Duodenal mucosa (tissue), 2 donors: ENCODE results near the gene FIP1L1.

Experiments used
- H3K27ac ChIP-seq: one replicate; pipeline ENCODE4 v1.7.0; 2013; ENCODE audit warnings: low read depth, low read length
- H3K27me3 ChIP-seq, 2 donors: one replicate each; pipeline ENCODE4 v1.7.0; 2013; ENCODE audit warnings: low read length in 2 of 2, control low read depth in 1 of 2; ENCODE audit not compliant: insufficient read depth in 2 of 2, control insufficient read depth in 1 of 2
- H3K36me3 ChIP-seq, 2 donors: one replicate each; pipeline ENCODE4 v1.7.0; 2013; ENCODE audit warnings: low read length in 2 of 2, control low read depth in 1 of 2; ENCODE audit not compliant: insufficient read depth in 2 of 2, control insufficient read depth in 1 of 2
- H3K4me1 ChIP-seq, 2 donors: one replicate each; pipeline ENCODE4 v1.7.0; 2013; ENCODE audit warnings: low read length in 2 of 2, control low read depth in 1 of 2; ENCODE audit not compliant: insufficient read depth in 2 of 2, control insufficient read depth in 1 of 2
- H3K4me3 ChIP-seq, 2 donors: one replicate each; pipeline ENCODE4 v1.7.0; 2013; ENCODE audit warnings: low read length in 2 of 2, low read depth in 1 of 2
- H3K9ac ChIP-seq, 2 donors: one replicate each; pipeline ENCODE4 v1.7.0; 2013; ENCODE audit warnings: low read length in 2 of 2, low read depth in 1 of 2
- H3K9me3 ChIP-seq, 2 donors: one replicate each; pipeline ENCODE4 v1.7.0; 2013; ENCODE audit warnings: low read length in 2 of 2, control low read depth in 1 of 2; ENCODE audit not compliant: control insufficient read depth in 1 of 2

The FIP1L1 gene

DNA sequence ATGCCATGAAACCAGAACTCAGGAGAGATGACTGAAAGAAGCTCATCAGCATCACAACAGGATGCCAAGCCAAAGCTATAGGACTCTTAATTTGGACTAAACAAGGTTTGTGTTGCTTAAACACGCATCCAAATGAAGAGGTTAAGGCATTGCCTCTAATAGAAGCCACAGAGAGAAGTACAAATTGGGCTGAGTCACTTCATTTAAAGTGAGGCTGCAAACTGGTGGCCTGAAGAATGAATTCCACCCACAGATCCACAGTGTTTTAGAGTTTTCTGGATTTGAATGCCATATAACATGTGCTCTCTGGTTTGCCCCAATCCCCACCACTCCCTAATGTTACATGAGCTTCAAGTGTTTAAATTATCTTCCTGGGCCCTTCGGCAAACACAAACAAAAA is 103.5 kb downstream of the FIP1L1 start:
- Histone ChIP-seq H3K27me3 (no peaks in the 10 kb centered on the region), H3K27ac (no peak overlapping the region), H3K9me3 (no peaks in the 10 kb centered on the region), H3K4me3 (no peak overlapping the region), H3K36me3 (peaks cover 0 to 28% of the 10 kb centered on the region in 2 donors), H3K9ac (no peak overlapping the region), H3K4me1 (no peaks in the 10 kb centered on the region)

DNA sequence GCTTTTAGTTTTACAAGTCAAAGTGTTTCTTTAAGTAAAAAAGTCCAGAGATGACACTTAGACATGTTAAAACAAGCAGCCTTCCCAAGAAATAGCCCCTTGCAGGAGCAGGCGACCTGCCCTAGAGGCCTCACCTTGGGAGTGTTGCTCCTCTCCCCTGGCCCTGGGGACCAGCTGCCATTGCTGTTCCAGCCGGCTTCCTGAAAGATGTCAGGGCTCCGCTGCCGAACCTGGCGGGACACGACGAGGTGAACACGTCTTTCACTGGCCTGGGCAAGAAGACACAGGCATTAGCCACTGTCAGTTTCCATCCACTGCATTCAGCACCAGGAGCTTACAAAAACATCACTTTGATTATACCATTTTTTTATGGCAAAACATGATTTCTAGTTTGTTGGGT is 104.1 kb downstream of the FIP1L1 start:
- Histone ChIP-seq H3K4me1 (no peaks in the 10 kb centered on the region), H3K4me3 (no peak overlapping the region), H3K36me3 (peaks cover 0 to 24% of the 10 kb centered on the region in 2 donors), H3K27me3 (no peaks in the 10 kb centered on the region), H3K9ac (no peak overlapping the region), H3K27ac (no peak overlapping the region), H3K9me3 (no peaks in the 10 kb centered on the region)

DNA sequence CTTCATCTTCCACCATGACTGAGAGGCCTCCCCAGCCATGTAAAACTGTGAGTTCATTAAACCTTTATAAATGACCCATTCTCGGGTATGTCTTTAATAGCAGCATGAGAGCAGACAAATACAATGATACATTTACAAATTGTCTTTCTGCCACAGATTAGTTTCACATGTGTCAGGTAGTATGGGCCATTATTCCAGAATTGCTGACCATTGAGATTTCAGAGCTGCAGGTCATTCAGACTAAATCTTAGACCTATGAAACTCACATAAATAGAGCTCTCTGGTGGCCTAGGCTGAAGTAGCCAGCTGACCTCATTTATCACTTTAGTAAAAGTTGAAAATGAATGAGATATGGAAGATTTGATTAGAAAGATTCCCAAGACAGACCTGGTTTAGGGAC is 105.8 kb downstream of the FIP1L1 start:
- H3K9me3 ChIP-seq: no peaks in the 10 kb centered on the region
- peaks cover 0 to 23% of the 10 kb centered on the region in 2 donors for H3K36me3 ChIP-seq
- H3K27me3 ChIP-seq: no peaks in the 10 kb centered on the region
- no peak overlapping the region for H3K4me3 ChIP-seq
- no peak overlapping the region for H3K9ac ChIP-seq
- no peaks in the 10 kb centered on the region for H3K4me1 ChIP-seq
- H3K27ac ChIP-seq: no peak overlapping the region

DNA sequence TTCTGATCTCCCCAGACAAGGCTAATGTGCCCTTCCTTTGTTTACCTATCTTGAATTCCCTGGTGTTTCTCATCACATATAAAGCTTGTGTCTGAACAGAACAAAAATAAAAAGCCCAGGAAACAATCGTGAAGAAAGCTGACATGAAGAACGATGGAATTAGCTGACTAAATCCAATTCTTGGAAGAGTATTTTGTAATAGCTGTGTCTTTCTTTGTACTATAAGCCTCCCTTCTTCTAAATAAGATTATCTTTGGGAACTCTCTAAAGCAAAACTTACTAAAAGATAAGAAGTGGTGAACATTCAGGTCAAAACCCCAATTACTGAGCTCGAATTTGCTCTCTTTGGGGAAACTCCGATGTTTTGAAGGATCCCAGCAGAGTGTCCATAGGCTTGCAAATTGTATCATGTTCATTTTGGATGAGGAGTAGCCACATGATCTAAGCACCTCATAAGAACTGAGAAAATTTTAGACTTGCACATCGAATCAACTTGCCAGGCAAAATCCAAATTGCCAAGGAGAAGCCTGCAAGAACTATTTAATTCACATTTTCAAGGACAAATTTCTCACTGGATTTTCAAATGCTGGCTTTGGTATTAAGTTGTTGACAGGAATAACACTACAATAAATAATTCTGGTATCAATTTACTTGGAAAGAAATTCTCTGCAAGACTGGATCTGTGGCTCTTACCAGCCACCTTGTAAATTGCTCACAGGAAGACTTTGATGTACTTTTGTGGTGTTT is 107.6 kb downstream of the FIP1L1 start:
- H3K27me3 ChIP-seq: no peaks in the 10 kb centered on the region
- no peaks in the 10 kb centered on the region for H3K4me1 ChIP-seq
- H3K27ac ChIP-seq: no peak overlapping the region
- H3K9ac ChIP-seq: no peak overlapping the region
- H3K9me3 ChIP-seq: no peaks in the 10 kb centered on the region
- H3K4me3 ChIP-seq: no peak overlapping the region
- peaks cover 0 to 18% of the 10 kb centered on the region in 2 donors for H3K36me3 ChIP-seq

DNA sequence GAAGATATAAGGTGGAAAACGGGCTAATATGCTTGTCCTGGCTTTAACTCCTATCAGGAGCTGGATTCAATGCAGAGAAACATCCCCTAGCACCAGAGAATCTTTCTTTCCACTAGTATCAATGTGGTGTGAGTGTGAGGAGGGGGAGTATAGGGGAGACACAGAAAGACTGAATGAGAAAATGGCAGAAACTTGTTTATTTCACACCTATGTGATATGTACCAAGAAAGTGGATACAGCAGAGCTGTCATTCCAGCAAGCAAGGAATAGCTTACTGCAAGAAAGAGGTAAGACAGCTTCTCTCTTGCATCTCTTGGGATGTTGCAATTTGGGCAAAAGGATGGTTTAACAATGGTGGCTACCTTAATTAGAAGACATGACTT is 108.2 kb downstream of the FIP1L1 start:
- Histone ChIP-seq H3K9ac (no peak overlapping the region), H3K4me1 (no peaks in the 10 kb centered on the region), H3K27me3 (no peaks in the 10 kb centered on the region), H3K36me3 (peaks cover 0 to 14% of the 10 kb centered on the region in 2 donors), H3K27ac (no peak overlapping the region), H3K4me3 (no peak overlapping the region), H3K9me3 (no peaks in the 10 kb centered on the region)

DNA sequence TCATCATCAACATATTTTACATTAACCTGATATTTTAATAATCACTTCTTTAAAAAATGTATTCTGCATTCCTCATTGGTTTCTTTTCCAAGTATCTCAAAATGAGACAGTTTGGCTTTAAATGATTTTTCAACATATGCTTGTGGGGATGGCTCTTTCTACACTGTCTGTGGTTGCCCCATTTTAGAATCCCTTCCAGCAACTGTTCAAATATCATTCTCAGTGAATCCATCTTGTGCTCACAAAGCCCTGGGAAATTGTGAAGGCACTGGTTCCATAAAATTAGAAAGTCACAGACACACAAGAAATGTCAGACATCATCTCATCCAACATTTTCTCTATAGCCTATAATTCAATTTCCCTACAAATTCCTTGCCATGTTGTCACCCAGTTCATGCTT is 110.3 kb downstream of the FIP1L1 start:
- Histone ChIP-seq H3K27me3 (no peaks in the 10 kb centered on the region), H3K9me3 (no peaks in the 10 kb centered on the region), H3K36me3 (peaks cover 0 to 6% of the 10 kb centered on the region in 2 donors), H3K4me1 (no peaks in the 10 kb centered on the region), H3K4me3 (no peak overlapping the region), H3K27ac (no peak overlapping the region), H3K9ac (no peak overlapping the region)

DNA sequence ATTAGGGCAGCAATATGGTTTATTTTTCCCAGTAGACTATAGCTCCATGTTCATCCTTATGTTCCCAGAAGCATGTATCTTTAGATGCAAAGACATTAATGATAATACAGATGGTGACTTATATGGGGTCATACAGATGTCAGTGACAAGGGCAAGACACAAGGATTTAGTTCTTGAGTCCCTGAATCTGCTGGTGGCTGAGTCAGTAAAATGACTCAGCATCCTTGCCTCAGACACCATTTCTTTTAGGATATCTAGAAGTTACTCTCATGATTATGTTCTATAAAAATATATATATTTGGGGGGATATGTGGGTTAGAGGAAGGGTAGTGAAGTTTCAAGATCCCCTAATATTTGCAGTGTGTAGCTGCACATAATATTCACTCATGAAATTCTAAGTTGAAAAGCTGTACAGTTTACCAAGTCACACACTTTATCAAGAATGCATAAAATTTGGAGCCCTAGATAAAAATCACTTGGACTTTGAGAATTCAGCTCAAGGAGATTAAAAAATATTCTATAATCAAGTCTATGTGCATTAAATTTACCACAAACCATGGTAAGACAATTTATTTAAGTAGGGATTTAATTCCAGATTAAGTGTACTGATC is 111.9 kb downstream of the FIP1L1 start:
- Histone ChIP-seq H3K9ac (no peak overlapping the region), H3K27me3 (no peaks in the 10 kb centered on the region), H3K4me1 (no peaks in the 10 kb centered on the region), H3K9me3 (no peaks in the 10 kb centered on the region), H3K36me3 (peaks cover 0 to 17% of the 10 kb centered on the region in 2 donors), H3K27ac (no peak overlapping the region), H3K4me3 (no peak overlapping the region)

DNA sequence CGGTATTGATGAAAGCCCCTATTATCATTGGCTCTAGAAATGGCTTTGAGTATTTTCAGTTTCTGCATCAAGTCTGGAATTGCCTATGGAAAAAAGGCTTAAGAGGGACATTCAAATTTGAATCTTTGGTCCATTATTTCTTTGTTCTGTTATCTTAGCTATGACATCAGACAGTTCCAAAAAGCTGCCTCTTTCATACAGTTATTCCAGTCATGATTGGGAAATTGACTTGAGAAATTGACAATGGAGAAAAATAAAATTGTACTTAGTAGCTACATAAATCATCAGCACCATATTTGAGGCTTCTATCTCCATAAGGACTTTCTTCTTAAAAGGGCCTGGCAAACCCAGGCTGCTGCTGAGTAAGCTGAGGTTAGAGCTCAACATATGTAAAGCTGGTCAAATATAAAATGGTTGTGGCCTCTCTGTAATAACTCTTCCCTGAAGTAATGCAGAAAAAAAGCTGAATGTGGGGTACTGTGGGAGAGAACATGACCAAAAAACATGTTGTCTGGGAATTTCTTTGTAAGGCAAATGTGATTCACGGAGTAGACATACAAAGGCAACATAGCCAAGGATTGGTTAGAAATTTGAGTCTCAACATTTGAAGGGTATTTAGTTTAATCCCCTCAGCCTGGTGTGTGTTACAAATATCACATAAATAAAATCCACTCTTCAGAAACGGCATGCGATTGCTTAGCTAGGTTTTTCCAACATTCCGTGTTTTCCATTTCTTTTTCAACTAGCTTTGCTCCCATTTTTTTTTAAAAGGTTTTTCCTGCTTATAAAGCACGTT is 112.9 kb downstream of the FIP1L1 start:
- H3K9ac ChIP-seq: no peak overlapping the region
- no peak overlapping the region for H3K27ac ChIP-seq

DNA sequence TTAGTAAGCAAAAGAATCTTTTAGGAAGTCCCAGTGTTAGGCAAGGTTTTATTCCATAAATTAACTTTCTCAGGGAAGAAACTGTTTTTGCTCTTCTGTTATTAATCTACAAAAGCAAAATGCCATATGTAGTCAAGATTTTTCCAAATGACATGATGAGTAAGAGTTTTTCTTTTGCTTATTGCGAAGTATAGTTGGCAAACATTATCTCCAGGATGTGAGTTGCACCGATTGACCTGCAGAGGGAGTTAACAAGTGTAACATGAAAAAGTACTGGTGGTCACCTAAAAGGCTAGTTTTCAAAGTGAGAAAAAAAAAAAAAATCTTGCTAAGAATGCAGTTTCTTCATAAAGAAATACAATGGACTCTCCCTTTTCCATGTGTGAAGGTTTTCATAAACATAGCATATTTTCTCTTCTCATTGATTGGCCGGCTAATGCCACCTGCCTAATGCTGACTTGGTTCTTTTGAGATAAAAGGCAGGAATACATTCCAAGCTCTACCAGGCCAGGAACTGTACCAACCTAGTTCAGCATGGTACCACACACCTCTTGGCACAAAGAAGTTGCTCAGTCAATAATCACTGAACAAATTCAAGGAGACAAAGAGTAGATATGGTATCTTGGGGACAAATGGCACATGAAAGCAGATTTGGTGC is 113.7 kb downstream of the FIP1L1 start:
- H3K4me1 ChIP-seq: no peaks in the 10 kb centered on the region
- no peak overlapping the region for H3K4me3 ChIP-seq
- no peak overlapping the region for H3K27ac ChIP-seq
- H3K36me3 ChIP-seq: peaks cover 0 to 26% of the 10 kb centered on the region in 2 donors
- no peaks in the 10 kb centered on the region for H3K27me3 ChIP-seq
- H3K9me3 ChIP-seq: no peaks in the 10 kb centered on the region
- no peak overlapping the region for H3K9ac ChIP-seq

More for the DNA sequence above, 112.9 kb downstream of the FIP1L1 start:
- Histone ChIP-seq H3K27me3 (no peaks in the 10 kb centered on the region), H3K4me1 (no peaks in the 10 kb centered on the region), H3K36me3 (peaks cover 0 to 19% of the 10 kb centered on the region in 2 donors), H3K4me3 (no peak overlapping the region), H3K9me3 (no peaks in the 10 kb centered on the region)

DNA sequence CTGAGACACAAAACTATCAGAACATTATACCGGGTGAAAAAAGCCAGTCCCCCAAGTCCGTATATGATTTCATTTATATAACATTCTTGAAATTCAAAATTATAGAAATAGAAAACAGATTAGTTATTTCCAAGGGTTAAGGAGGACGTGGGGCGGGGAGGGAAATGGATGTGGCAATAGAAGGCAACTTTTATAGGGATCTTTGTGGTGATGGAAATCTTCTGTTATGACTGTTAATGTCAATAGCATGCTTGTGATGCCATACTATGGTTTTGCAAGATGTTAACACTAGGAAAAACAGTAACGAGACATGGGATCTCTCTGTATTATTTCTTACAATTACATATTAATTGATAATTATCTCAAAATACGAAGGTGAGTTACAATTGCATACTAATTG is 117.4 kb downstream of the FIP1L1 start:
- no peaks in the 10 kb centered on the region for H3K9me3 ChIP-seq
- H3K27me3 ChIP-seq: no peaks in the 10 kb centered on the region
- H3K4me3 ChIP-seq: no peak overlapping the region
- peaks cover 0 to 33% of the 10 kb centered on the region in 2 donors for H3K36me3 ChIP-seq
- H3K4me1 ChIP-seq: no peaks in the 10 kb centered on the region
- no peak overlapping the region for H3K9ac ChIP-seq
- no peak overlapping the region for H3K27ac ChIP-seq
